SK-N-SH treated with all-trans-retinoic acid at 6 μM for 48 hours (cell line): ENCODE data around the gene MIX23.

Experiments used
- ATAC-seq: fragments of 200-7000 bp; cut with Tn5 transposase; 3 replicates; pipeline ENCODE4 v1.9.1; 2020; ENCODE audit warnings: mild to moderate bottlenecking, moderate library complexity
- ARNTL ChIP-seq: fragments of 450-650 bp; formaldehyde crosslinking; IDR thresholded peaks from 2 replicates; pipeline ENCODE4 v1.5.0; 2020; ENCODE audit warnings: low read depth, mild to moderate bottlenecking, moderate library complexity, borderline replicate concordance
- BACH2 ChIP-seq: fragments of 250-450 bp; sonication (Bioruptor Pico); IDR thresholded peaks from 2 replicates; pipeline ENCODE4 v1.9.0; 2021; ENCODE audit warnings: mild to moderate bottlenecking, borderline replicate concordance
- ESRRG ChIP-seq: fragments of 250-450 bp; sonication (Bioruptor Pico); IDR thresholded peaks from 2 replicates; pipeline ENCODE4 v1.6.1; 2021; ENCODE audit warnings: mild to moderate bottlenecking
- GLIS3 ChIP-seq: fragments of 250-450 bp; sonication (Bioruptor Pico); IDR thresholded peaks from 2 replicates; pipeline ENCODE4 v1.5.0; 2020; ENCODE audit warnings: mild to moderate bottlenecking, moderate library complexity
- ISL1 ChIP-seq: fragments of 250-450 bp; sonication (Bioruptor Pico); IDR thresholded peaks from 2 replicates; pipeline ENCODE4 v2.1.2; 2022; ENCODE audit warnings: mild to moderate bottlenecking, moderate library complexity
- PATZ1 ChIP-seq: fragments of 250-450 bp; sonication (Bioruptor Pico); IDR thresholded peaks from 2 replicates; pipeline ENCODE4 v1.8.0; 2020; ENCODE audit warnings: mild to moderate bottlenecking, moderate library complexity, borderline replicate concordance
- PPARA ChIP-seq: fragments of 250-450 bp; sonication (Bioruptor Pico); IDR thresholded peaks from 2 replicates; pipeline ENCODE4 v1.5.0; 2020; ENCODE audit warnings: mild to moderate bottlenecking, borderline replicate concordance
- RARB ChIP-seq: fragments of 250-450 bp; sonication (Bioruptor Pico); IDR thresholded peaks from 2 replicates; pipeline ENCODE4 v1.8.0; 2021; ENCODE audit warnings: mild to moderate bottlenecking, moderate library complexity
- SNAI2 ChIP-seq: fragments of 250-450 bp; sonication (Bioruptor Pico); IDR thresholded peaks from 2 replicates; pipeline ENCODE4 v1.5.0; 2020; ENCODE audit warnings: mild to moderate bottlenecking, moderate library complexity
- TCF4 ChIP-seq: fragments of 250-450 bp; sonication (Bioruptor Pico); IDR thresholded peaks from 2 replicates; pipeline ENCODE4 v1.8.0; 2021; ENCODE audit warnings: mild to moderate bottlenecking, moderate library complexity, borderline replicate concordance
- TOX ChIP-seq: fragments of 250-450 bp; sonication (Bioruptor Pico); IDR thresholded peaks from 2 replicates; pipeline ENCODE4 v1.8.0; 2021; ENCODE audit warnings: mild to moderate bottlenecking, moderate library complexity, borderline replicate concordance
- ZC3H10 ChIP-seq: fragments of 250-450 bp; sonication (Bioruptor Pico); IDR thresholded peaks from 2 replicates; pipeline ENCODE4 v1.5.1; 2021; ENCODE audit warnings: mild to moderate bottlenecking, moderate library complexity
- ZFP3 ChIP-seq: fragments of 250-450 bp; sonication (Bioruptor Pico); IDR thresholded peaks from 2 replicates; pipeline ENCODE4 v1.5.0; 2020; ENCODE audit warnings: mild to moderate bottlenecking, moderate library complexity
- ZFP30 ChIP-seq: fragments of 450-650 bp; formaldehyde crosslinking; IDR thresholded peaks from 2 replicates; pipeline ENCODE4 v1.5.0; 2022; ENCODE audit warnings: mild to moderate bottlenecking, moderate library complexity
- ZNF565 ChIP-seq: fragments of 450-650 bp; formaldehyde crosslinking; conservative IDR thresholded peaks from 2 replicates; pipeline ENCODE4 v1.5.0; 2020; ENCODE audit warnings: low read depth, mild to moderate bottlenecking, moderate library complexity
- ZNF70 ChIP-seq: fragments of 450-650 bp; formaldehyde crosslinking; IDR thresholded peaks from 2 replicates; pipeline ENCODE4 v1.5.0; 2020; ENCODE audit warnings: mild to moderate bottlenecking, moderate library complexity
- ZNF8 ChIP-seq: fragments of 450-650 bp; formaldehyde crosslinking; IDR thresholded peaks from 2 replicates; pipeline ENCODE4 v1.5.0; 2020; ENCODE audit warnings: mild to moderate bottlenecking, moderate library complexity
- TF ChIP-seq, protein P1 (sequence below): fragments of 250-450 bp; sonication (Bioruptor Pico); IDR thresholded peaks from 2 replicates; pipeline ENCODE4 v1.5.0; 2020; ENCODE audit warnings: mild to moderate bottlenecking, moderate library complexity
- TF ChIP-seq, protein P2 (sequence below): fragments of 250-450 bp; sonication (Bioruptor Pico); IDR thresholded peaks from 2 replicates; pipeline ENCODE4 v1.5.1; 2020; ENCODE audit warnings: low read depth, mild to moderate bottlenecking, moderate library complexity
- TF ChIP-seq, protein P3 (sequence below): fragments of 250-450 bp; sonication (Bioruptor Pico); IDR thresholded peaks from 2 replicates; pipeline ENCODE4 v1.5.1; 2021; ENCODE audit warnings: mild to moderate bottlenecking, moderate library complexity

The MIX23 gene

GRCh38 chr3:122427857-122428471 lies 44.9 kb upstream of the MIX23 start (continued):
- TF ChIP-seq, protein P1, sequence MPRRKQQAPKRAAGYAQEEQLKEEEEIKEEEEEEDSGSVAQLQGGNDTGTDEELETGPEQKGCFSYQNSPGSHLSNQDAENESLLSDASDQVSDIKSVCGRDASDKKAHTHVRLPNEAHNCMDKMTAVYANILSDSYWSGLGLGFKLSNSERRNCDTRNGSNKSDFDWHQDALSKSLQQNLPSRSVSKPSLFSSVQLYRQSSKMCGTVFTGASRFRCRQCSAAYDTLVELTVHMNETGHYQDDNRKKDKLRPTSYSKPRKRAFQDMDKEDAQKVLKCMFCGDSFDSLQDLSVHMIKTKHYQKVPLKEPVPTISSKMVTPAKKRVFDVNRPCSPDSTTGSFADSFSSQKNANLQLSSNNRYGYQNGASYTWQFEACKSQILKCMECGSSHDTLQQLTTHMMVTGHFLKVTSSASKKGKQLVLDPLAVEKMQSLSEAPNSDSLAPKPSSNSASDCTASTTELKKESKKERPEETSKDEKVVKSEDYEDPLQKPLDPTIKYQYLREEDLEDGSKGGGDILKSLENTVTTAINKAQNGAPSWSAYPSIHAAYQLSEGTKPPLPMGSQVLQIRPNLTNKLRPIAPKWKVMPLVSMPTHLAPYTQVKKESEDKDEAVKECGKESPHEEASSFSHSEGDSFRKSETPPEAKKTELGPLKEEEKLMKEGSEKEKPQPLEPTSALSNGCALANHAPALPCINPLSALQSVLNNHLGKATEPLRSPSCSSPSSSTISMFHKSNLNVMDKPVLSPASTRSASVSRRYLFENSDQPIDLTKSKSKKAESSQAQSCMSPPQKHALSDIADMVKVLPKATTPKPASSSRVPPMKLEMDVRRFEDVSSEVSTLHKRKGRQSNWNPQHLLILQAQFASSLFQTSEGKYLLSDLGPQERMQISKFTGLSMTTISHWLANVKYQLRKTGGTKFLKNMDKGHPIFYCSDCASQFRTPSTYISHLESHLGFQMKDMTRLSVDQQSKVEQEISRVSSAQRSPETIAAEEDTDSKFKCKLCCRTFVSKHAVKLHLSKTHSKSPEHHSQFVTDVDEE (CRISPR knock-in tag) = no peak
- TF ChIP-seq ESRRG = no peak
- TF ChIP-seq, protein P2, sequence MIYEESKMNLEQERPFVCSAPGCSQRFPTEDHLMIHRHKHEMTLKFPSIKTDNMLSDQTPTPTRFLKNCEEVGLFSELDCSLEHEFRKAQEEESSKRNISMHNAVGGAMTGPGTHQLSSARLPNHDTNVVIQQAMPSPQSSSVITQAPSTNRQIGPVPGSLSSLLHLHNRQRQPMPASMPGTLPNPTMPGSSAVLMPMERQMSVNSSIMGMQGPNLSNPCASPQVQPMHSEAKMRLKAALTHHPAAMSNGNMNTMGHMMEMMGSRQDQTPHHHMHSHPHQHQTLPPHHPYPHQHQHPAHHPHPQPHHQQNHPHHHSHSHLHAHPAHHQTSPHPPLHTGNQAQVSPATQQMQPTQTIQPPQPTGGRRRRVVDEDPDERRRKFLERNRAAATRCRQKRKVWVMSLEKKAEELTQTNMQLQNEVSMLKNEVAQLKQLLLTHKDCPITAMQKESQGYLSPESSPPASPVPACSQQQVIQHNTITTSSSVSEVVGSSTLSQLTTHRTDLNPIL (CRISPR knock-in tag) = no peak
- TF ChIP-seq ZC3H10 = no peak
- TF ChIP-seq TOX (CRISPR knock-in tag) = no peak
- TF ChIP-seq GLIS3 (CRISPR knock-in tag) = no peak

GRCh38 chr3:122421836-122422235 lies 38.8 kb upstream of the MIX23 start:
- no peak for TF ChIP-seq ZFP30
- no peak for TF ChIP-seq ARNTL (CRISPR knock-in tag)
- TF ChIP-seq, protein P3, sequence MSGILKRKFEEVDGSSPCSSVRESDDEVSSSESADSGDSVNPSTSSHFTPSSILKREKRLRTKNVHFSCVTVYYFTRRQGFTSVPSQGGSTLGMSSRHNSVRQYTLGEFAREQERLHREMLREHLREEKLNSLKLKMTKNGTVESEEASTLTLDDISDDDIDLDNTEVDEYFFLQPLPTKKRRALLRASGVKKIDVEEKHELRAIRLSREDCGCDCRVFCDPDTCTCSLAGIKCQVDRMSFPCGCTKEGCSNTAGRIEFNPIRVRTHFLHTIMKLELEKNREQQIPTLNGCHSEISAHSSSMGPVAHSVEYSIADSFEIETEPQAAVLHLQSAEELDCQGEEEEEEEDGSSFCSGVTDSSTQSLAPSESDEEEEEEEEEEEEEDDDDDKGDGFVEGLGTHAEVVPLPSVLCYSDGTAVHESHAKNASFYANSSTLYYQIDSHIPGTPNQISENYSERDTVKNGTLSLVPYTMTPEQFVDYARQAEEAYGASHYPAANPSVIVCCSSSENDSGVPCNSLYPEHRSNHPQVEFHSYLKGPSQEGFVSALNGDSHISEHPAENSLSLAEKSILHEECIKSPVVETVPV (CRISPR knock-in tag) = no peak
- no peak for TF ChIP-seq PPARA (CRISPR knock-in tag)
- TF ChIP-seq TCF4 (CRISPR knock-in tag) = no peak
- no peak for TF ChIP-seq TOX (CRISPR knock-in tag)
- no peak for TF ChIP-seq ZC3H10
- TF ChIP-seq GLIS3 (CRISPR knock-in tag) = no peak
- TF ChIP-seq ZNF8 = no peak
- no peak for TF ChIP-seq RARB (CRISPR knock-in tag)
- TF ChIP-seq PATZ1 = no peak
- TF ChIP-seq ZNF70 (CRISPR knock-in tag) = no peak
- no peak for ATAC-seq

DNA sequence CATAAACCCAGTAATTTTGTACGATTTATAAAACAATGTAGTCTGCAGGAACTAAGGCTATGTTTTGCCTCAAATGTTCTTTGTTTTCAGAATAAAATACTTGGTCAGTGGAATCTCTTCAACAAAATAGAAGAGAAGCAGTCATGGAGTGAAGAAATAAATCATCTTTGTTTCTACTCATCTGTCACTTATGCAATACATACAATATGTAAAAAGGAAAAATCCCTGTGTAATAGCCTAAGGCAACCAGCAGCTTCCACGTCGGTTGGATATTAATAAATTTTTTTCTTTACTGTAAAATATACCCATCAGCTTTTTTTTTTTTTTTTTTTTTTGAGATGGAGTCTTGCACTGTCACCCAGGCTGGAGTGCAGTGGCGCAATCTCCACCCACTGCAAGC lies 38.1 kb upstream of the MIX23 start:
- TF ChIP-seq, protein P1 (CRISPR knock-in tag) = no peak
- TF ChIP-seq ARNTL (CRISPR knock-in tag) = no peak
- TF ChIP-seq, protein P2 (CRISPR knock-in tag) = no peak
- no peak for TF ChIP-seq ISL1
- no peak for TF ChIP-seq GLIS3 (CRISPR knock-in tag)
- TF ChIP-seq ZFP30 = no peak
- TF ChIP-seq ESRRG = no peak
- no peak for TF ChIP-seq BACH2 (CRISPR knock-in tag)
- no peak for TF ChIP-seq ZFP3 (CRISPR knock-in tag)
- no peak for TF ChIP-seq ZNF8
- no peak for TF ChIP-seq SNAI2 (CRISPR knock-in tag)
- TF ChIP-seq, protein P3 (CRISPR knock-in tag) = no peak
- TF ChIP-seq PPARA (CRISPR knock-in tag) = no peak
- TF ChIP-seq ZNF565 (CRISPR knock-in tag) = no peak
- no peak for ATAC-seq
